ENCODE measurements around the gene NPIPA1.
"Not testable (repeated sequence)": the region's sequence is repeated elsewhere in the genome, so short reads cannot be mapped to it uniquely, and the experiment has no call there.

NPIPA1 gene

DNA sequence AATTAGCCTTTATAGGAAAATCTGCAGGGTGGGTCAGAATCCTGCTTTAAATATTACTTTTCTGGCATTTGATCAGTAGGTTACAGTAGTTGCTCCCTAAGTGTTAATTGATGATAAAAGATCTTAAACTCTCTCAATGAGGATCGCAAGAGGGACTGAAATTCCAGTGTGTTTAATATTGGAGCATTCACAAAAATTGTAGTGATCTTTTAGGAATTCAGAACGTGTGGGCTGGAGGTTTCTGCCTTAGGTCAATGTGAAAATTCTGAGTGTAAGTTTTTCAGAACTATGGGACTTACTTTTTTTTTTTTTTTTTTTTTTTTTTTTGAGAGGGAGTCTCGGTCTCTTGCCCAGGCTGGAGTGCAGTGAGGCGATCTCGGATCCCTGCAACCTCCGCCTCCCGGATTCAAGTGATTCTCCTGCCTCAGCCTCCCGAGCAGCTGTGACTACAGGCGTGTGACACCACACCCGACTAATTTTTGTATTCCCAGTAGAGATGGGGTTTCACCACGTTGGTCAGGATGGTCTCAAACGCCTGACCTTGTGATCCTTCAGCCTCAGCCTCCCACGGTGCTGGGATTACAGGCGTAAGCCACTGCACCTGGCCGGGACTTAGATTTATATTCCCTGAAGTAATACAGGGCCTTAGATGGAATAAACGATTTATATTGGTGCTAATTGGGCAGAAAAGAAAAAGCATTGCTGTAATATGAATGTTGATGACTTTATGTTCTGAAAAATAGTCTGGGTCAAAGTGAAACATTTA lies 39.9 kb downstream of the NPIPA1 start:
- DNase-seq (ENCODE audit: low read depth), result not testable (repeated sequence)

DNA sequence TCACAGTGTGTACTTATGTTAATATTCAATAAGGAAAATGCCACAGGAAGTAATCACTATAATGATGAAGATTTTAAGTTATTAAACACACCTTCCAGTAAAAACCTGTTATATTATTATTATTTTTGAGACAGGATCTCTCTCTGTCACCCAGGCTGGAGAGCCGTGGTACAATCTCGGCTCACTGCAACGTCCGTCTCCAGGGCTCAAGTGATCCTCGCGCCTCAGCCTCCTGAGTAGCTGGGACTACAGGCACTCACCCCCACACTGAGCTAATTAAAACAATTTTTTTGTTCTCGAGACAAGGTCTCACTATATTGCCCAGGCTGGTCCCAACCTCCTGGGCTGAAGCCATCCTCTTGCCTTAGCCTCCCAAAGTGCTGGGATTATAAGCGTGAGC lies 41.0 kb downstream of the NPIPA1 start:
- not testable (repeated sequence) for DNase-seq (ENCODE audit: low read depth)

DNA sequence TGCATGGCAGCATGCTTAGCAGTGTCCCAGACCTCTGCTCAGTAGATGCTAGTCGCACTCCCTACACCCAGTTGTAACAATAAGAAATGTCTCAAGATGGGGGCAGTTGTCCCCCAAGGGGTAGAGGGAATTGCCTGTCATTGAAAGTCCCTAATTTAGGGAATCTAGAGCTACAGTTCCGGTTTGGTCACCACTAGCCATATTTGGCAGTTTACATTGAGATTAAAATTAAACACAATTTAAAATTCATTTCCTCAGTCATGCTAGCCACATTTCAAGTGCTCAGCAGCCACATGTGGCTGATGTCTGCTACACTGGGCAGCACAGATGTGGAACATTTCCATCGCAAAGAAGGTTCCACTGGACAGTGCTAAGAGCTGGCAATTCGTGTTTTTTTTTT lies 41.7 kb downstream of the NPIPA1 start:
- not testable (repeated sequence) for DNase-seq (ENCODE audit: low read depth)

DNA sequence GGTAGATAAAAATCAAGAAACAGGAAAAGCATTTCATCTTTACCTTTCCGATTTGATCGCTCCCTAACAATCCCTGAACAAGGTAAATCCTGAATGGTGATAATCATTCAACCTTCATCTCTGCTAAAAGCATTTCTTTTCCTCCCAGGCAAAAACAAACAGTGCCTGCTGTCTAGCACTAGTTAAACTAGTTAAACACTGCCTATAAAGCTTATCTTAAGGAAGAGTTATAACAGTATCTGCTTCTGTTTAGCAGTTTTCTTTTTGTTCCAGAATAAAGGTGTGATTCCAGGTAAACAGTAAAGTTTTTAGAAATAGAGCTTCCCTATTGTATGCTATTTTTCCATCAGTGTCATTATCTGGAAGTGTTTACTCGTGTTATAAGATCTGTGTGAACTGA lies 44.0 kb downstream of the NPIPA1 start:
- not testable (repeated sequence) for DNase-seq (ENCODE audit: low read depth)

DNA sequence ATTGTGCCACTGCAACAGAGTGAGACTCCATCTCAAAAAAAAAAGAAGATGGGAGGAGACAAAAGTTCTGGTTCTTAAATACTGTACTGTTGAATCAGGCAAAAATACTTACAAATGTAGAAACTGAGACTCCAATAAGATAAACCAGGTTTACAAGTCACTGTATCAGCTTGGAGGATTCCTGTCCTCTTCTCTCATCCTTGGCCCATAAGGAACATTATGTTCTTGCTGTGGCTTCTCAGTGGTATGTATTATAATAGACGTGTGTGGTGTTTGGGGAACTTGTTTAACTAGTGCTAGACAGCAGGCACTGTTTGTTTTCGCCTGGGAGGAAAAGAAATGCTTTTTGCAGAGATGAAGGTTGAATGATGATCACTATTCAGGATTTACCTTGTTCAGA lies 45.3 kb downstream of the NPIPA1 start:
- not testable (repeated sequence) for DNase-seq (ENCODE audit: low read depth)

DNA sequence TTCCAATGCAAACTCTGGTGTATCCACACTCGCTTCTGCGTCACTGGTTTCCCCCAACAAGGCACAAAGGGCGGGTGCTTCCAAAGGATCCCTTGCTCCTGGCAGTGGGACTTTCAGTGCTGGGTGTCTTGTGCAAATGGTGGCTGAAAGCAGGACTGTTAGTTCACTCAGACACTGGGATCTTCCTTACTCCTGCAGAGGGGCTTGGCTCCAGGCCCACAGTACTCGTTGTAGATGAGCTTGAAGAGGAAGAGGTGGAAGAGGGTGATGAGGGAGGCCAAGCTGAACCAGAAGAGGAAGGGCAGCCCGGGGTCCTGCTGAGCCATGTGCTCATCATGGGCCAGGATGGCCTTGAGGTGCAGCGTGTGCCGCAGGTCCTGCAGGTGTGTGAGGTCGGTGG lies 50.8 kb downstream of the NPIPA1 start:
- not testable (repeated sequence) for DNase-seq (ENCODE audit: low read depth)

DNA sequence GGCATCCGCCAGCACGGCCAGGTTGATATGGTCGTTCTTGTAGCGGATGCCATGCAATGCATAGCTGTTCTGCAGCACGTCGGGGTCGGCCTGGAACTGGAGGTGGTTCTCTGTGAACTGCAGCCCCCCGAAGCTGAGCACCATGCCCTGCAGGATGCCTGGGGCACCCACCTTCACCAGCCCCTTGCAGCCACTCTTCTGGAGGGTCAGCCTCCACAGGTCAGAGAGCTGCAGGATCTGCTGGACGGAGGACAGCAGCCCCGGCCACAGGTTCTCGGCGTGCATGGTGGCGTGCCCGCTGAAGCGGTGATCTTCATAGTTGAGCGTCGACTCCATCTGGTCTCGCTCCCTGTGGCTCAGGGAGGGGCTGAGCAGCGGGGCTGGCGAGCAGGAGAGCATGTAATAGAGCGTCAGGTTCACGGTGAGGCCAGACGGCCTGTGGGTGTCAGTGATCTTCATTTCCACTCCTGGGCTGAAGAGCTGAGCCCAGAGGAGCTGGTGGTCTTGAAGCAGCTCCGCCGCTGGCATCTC lies 51.5 kb downstream of the NPIPA1 start:
- not testable (repeated sequence) for DNase-seq (ENCODE audit: low read depth)

DNA sequence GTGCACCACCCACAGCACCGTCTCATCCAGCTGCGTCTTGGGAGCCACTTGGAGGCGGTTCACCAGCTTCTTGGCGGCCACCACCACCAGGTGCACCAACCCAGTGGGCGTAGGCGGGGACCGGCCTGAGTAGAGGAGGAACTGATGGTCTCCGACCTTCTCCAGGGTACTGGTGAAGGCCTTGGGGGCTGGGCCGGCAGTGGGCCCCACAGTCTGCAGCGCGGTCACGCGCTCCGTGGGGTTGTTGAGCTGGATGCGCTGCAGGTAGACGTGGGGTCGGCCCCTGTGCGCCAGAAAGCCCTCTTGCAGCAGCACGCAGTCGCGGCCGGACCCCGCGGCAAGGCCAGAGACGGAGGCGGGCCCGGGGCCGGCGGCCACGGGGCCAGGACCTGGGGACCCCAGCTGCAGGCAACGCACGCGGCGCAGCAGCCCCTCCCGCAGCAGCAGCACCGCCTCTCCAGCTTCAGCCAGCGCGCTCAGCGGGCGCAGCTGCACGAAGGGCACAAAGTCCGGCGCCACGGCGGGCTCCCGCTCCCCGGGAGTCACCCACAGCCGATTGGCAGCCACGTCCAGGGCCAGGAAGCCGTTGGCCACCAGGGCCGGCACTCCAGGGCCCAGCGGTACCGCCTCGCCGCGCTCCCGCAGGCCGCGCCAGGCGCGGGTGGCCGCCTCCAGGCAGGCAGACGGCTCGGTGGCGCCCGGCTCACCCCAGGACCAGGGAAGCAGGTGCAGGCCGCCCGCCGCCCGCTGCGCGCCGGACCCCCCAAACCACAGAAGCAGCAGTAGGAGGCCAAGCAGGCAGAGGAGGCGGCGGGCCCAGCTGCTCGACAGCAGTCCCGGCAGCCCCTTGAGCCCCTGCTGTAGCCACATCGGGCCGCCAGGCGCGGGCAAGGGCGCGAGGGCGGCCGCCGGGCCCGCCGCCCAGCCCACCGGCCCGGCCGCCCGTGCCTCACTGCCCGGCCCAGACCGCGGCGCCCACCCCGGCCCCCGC lies 52.3 kb downstream of the NPIPA1 start:
- DNase-seq (ENCODE audit: low read depth), result not testable (repeated sequence)

DNA sequence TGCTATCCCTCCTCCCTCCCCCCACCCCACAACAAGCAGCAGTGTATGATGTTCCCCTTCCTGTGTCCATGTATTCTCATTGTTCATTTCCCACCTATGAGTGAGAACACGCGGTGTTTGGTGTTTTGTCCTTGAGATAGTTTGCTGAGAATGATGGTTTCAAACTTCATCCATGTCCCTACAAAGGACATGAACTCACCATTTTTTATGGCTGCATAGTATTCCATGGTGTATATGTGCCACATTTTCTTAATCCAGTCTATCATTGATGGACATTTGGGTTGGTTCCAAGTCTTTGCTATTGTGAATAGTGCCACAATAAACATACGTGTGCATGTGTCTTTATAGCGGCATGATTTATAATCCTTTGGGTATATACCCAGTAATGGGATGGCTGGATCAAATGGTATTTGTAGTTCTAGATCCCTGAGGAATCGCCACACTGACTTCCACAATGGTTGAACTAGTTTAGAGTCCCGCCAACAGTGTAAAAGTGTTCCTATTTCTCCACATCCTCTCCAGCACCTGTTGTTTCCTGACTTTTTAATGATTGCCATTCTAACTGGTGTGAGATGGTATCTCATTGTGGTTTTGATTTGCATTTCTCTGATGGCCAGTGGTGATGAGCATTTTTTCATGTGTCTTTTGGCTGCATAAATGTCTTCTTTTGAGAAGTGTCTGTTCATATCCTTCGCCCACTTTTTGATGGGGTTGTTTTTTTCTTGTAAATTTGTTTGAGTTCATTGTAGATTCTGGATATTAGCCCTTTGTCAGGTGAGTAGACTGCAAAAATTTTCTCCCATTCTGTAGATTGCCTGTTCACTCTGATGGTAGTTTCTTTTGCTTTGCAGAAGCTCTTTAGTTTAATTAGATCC lies 56.3 kb downstream of the NPIPA1 start:
- not testable (repeated sequence) for DNase-seq (ENCODE audit: low read depth)

DNA sequence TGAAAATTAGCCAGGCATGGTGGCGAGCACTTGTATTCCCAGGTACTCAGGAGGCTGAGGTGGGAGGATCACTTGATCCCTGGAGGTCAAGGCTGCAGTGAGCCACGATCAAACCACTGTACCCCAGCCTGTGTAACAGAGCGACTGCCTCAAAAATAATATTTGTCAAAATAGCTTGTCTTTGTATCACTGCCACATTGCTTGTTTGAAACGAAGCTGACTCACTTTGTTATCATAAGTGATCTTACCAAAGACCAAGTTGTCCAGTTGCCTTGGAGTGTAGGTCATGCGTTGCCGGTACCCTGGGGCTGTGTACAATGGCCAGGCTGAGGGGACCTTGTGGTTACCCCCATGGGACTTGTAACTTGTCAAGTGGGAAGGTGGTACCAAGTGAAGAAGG lies 59.5 kb downstream of the NPIPA1 start:
- DNase-seq (ENCODE audit: low read depth), result not testable (repeated sequence)

DNA sequence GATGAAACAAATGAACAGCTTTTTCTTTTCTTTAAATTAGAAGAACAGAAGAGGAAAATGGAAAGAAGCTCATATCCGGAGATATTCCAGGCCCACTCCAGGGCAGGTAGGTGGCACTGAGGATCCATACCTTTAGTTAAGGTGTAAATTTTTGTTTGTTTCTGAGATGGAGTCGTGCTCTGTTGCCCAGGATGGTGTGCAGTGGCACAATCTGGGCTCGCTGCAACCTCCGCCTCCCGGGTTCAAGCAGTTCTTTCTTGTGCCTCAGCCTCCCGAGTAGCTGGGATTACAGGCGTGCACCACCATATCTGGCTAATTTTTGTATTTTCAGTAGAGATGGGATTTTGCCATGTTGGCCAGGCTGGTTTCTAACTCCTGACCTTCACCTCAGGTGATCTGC lies 61.1 kb downstream of the NPIPA1 start:
- DNase-seq (ENCODE audit: low read depth), result not testable (repeated sequence)

DNA sequence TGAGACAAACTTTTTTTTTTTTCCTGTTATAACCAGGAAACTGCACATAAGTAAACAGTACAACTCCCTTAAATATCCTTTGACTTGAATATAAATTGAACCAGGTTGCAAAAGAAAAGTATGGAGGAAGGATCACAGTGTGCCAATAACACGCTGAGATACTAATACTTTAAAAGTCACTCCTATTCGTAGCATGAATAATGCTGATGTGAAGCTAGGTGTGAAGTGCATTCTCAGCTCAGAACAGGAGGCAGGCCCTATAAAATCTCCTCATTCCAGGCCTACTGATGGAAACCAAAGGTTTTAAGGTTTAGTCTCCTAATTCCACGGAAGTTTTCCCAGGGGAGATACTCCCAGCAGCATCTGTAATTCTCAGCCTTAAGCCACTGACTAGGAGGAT lies 62.6 kb downstream of the NPIPA1 start:
- DNase-seq (ENCODE audit: low read depth), result not testable (repeated sequence)
